GM19023 (cell line): Measurements from ENCODE around the gene PRKG1.
A peak's percentile ranks its signal among the peaks of the same experiment; 100 is the strongest.

Source experiments
- ATAC-seq: cut with Tn5 transposase; IDR thresholded peaks from one replicate; pipeline ENCODE4 v1.9.1; 2021; ENCODE audit warnings: mild to moderate bottlenecking, moderate library complexity; ENCODE audit not compliant: unreplicated experiment

The PRKG1 gene

GRCh38 chr10:51955696-51956095, 881.4 kb downstream of the PRKG1 start:
- ATAC-seq, result no peak

GRCh38 chr10:51956822-51957221, 882.5 kb downstream of the PRKG1 start:
- no peak for ATAC-seq

- peak; percentile 52 for ATAC-seq
These were observed 886.2 kb downstream of the PRKG1 start for GRCh38 chr10:51960494-51960895.

GRCh38 chr10:51961401-51961800, 887.1 kb downstream of the PRKG1 start:
- ATAC-seq, result no peak

- no peak for ATAC-seq
These were observed 890.3 kb downstream of the PRKG1 start for GRCh38 chr10:51964630-51965029.

DNA sequence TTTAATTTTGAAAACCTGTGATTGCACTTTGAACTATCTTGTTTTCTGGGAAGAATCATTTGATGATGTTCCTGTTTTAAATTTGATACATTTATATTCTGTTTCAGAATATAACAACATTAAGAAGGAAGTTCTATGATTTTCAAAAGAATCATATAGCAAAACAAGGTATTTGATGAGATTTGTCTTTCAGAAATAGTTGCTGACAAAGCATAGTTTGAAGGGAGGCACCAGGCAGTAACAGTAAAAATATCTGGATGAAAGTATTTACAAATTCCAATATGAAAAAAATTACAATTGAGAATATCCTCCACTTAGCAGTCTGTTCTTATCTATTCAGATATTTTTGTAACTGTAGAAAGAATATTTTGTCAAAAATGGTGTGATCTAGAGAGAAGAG, 891.2 kb downstream of the PRKG1 start:
- ATAC-seq, result no peak

DNA sequence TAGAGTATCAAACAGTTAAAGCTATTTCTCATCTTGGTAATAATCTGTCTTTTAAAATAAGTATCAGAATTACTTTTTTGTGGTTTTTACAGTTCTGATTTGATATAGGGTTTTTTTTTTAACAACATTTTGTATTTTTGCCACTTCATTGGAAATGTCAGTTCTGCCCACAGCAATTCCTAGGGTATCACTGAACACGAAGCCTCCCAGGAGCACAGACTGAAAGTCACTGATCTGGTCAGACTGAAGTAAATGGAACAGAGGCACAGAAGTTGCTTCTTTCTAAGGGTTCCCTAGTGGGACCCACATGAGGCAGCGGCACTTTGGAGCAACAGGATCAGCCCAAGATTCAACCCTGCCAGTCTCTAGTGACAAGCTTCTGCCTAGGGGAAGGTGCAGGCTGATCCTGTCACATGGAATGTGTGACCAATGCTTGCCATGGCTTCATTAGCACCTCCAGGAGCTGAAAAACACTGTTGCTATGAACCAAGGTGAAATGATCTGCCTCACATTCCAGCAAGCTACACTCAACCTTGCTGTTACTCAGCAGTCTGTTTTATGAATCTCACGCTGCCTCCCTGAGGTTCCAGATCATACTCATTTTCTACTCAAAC, 898.6 kb downstream of the PRKG1 start:
- no peak for ATAC-seq

DNA sequence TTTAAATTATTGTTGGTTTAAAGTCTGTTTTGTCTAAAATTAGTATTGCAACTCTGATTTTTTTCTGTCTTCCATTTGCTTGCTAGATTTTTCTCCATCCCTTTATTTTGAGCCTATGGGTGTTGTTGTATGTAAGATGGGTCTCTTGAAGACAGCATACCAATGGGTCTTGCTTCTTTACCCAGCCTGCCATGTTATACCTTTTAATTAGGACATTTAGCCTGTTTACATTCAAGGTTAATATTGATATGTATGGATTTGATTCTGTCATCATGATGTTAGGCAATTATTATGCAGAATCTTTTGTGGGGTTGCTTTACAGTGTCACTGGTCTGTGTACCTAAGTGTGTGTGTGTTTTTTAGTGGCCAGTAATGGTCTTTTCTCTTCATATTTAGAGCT, 906.5 kb downstream of the PRKG1 start:
- no peak for ATAC-seq

- no peak for ATAC-seq
These were observed 907.4 kb downstream of the PRKG1 start for GRCh38 chr10:51981731-51982130.

- no peak for ATAC-seq
These were observed 909.2 kb downstream of the PRKG1 start for GRCh38 chr10:51983481-51983880.

- no peak for ATAC-seq
These were observed 911.0 kb downstream of the PRKG1 start for GRCh38 chr10:51985336-51985735.

GRCh38 chr10:51986516-51986915, 912.2 kb downstream of the PRKG1 start:
- no peak for ATAC-seq

DNA sequence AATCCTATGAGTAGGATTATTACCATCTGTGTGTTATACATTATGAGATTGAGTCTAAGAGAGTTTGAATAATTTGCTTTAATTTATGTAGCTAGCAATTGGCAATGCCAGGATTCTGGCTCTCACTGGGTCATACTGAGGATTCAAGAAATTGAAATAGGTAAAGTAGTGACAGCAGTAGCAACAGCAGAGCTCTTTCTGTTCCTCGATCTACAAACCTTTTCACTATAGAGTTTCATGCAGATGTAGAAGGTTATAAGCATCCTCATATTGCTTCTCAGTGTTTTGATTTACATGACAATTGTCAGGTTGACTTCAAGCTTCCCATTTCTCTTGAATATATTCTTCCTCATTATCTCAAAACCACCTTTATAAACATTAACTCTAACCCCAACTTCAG, 919.2 kb downstream of the PRKG1 start:
- no peak for ATAC-seq

- ATAC-seq, result no peak
These were observed 924.8 kb downstream of the PRKG1 start for GRCh38 chr10:51999096-51999495.

DNA sequence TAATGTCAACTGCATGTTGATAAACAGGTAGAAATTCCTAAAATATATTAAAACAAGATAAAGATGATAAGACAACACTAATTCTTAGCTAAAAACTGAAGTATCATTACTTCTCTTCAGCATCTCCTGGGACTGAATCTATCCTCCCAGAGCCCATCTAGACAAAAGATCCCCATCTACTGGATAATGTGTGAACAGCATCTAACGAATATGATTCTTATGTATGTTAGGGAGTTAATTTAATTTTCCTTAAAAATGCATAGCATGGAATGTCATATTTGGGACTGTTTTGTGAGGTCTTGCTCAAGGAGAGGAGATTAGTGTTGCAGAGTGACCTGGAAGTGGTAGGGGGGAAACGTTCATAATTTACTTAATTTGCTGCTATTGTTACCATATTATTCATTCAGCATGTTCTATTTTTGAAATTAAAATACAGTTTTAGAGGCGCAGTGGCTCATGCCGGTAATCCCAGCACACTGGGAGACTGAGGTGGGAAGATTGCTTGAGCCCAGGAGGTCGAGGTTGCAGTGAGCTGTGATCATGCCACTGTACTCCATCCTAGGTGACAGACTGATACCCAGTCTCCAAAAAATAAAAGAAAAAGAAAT, 930.2 kb downstream of the PRKG1 start:
- ATAC-seq, result no peak

DNA sequence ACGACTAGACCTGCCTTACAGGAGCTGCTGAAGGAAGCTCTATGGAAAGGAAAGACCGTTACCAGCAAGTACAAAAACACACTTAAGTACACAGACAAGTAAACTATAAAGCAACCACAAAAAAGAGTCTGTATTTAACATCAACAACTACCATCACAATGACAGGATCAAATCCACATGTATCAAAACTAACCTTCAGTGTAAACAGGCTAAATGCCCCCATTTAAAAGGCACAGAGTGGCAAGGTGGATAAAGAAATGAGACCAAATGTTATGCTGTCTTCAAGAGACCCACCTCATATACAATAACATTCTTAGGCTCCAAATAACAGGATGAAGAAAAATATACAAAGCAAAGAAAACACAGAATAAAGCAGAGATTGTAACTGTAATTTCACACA, 932.8 kb downstream of the PRKG1 start:
- no peak for ATAC-seq

- no peak for ATAC-seq
These were observed 936.8 kb downstream of the PRKG1 start for GRCh38 chr10:52011118-52011517.

GRCh38 chr10:52019077-52019555, 944.8 kb downstream of the PRKG1 start:
- no peak for ATAC-seq

GRCh38 chr10:52019656-52020055, 945.4 kb downstream of the PRKG1 start:
- ATAC-seq, result no peak

DNA sequence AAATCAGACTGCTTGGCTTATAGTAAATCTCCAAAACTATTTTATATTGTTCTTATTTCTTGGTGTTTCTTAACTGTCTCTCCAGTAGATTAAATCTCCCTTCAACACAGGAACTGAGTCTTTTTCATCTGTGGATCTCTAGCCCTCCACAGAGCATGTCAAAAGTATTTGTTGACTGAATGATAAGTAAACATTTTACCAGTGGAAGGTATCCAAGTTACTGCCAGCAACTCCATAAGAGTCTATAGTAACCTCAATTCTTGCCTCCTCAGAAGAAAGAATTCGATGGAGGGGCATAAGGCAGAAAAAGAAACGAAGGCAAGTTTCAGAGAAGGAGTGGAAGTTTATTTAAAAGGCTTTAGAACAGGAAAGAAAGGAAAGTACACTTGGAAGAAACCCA, 945.9 kb downstream of the PRKG1 start:
- ATAC-seq, result no peak

GRCh38 chr10:52020702-52021101, 946.4 kb downstream of the PRKG1 start:
- ATAC-seq, result no peak

DNA sequence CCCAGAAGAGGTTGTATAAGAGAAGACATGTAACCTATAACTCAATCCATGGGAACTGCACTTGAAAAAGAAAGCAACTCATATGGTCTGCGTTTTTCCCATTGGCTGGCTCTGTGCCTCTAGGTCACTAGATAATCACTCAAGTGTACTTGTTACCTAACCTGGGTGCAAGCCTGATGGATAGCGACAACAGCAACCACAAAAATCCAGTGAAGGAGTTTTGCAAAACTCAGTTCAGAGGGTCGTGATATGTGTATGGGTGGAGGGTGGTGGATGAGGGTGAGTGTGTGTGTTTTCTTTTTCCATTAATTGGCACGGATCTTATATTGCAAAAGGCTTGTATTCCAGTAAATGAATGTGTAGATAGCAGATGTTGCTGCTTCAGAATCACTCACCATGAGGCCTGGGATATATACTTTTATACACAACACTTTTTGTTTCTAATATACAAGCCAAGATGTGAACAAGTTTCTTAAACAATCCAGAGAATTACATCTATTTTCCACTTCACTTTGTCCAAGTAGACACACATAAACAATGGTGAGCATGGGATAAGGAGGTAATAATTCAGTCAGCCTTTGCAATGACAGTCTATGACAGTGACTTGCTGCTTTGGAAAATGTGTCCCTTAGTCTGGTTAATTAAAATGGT, 952.9 kb downstream of the PRKG1 start:
- ATAC-seq, result no peak

- ATAC-seq, result no peak
These were observed 954.2 kb downstream of the PRKG1 start for GRCh38 chr10:52028523-52028858.
